ENCODE measurements around the gene TFF3.
A peak's percentile ranks its signal among the peaks of the same experiment; 100 is the strongest.

The TFF3 gene

DNA sequence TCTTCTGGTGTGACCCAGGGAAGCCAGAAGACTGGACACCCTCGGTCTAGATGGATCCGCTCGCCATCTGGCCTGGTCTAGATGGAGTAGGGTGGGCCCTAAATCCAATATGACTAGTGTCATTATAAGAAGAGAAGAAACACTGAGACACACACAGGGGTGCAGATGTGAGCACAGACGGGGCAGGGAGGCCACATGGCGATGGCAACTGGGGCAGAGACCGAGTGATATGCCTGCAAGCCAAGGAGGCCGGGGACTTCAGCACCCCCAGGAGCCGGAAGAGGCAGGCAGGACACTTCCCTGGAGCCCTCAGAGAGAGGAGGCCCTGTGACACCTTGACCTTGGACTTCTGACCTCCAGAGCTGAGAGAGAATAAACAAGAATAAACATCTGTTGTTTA lies 5.6 kb upstream of the TFF3 start:
- FAIRE-seq (no peak), DNase-seq (ENCODE audit: low spot score) (no peak)

DNA sequence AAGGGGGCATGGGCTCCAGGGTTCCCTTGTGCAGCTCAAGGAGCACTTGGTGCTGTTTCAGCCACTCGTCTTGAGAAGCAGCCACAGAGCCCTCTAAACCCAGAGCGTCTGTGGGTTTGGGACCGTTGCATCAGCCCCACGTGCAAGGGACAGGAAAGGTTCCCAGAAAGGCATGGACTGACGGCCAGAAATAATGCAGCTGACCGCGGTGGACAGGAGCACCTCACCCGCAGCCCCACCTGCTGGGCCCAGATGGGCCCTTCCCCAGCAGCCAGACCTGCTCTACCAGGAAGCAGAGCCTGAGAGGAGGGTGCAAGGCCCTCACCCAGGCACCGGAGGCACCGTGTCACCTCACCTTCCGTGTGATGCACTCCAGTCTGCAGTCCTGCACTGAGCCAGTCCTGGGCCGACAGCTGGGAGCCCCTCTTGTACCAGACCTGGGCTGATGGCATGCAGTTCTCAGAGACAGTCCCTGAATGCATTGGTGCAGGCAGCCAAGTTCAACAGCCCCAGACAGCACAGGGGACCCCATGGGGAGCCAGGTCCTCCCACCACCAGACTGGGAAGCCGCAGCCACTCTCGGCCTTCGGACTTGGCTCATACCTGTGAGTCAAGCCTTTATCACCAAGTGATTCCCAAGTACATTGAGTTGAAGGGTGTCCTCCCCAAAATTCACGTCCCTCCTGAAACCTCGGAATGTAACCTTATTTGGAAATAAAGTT lies 4.8 kb upstream of the TFF3 start:
- FAIRE-seq (no peak), DNase-seq (ENCODE audit: low spot score) (no peak)

- no peak for DNase-seq (ENCODE audit: low spot score)
- FAIRE-seq = no peak
Measured at GRCh38 chr21:42319376-42319775, 4.2 kb upstream of the TFF3 start.

DNA sequence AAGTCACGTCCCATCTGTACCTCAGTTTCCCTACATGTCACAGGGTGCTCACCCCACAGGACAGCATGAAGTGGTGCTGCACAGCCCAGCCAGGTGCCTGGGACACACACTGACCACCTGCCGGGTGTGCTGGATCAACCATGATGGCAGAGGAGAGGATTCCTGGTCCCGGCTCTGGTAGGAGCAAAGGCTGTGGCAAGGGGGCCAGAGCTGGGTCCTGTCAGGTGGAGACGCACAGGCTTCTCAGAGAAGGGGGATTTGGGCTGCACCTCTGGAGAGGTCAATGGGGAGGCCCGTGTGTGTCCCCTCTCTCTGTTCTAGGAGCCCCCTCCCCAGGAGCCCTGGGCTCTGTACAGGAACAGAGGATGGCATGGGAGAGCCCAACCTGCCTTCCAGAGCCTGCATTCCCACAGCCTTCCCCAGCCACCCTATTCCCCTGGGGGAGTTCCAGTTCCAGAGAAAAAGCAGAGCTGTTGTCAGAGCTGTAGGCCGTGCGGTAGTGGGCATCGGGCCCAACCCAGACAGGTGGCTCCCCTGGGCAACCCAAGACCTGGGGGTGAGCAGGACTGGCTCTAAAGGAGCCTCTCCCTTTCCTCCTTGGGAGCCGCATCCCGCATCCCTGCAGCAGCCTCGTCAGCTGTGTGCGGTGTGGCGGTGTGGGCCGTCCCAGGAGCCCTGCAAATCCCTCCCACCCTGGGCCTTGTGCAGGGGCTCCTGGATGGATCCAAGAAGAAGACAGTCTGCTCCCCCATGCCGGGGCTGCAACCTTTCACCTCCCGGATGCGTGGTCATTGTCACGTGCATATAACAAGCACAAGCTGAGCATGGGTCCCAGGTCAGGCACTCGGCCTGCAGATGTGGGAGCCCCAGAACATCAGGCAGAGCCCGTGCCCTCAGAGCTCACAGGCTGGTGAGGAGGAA lies 2.9 kb upstream of the TFF3 start:
- DNase-seq (ENCODE audit: low spot score) = no peak
- FAIRE-seq = no peak

- DNase-seq (ENCODE audit: low spot score) = no peak
- FAIRE-seq = no peak
Measured at GRCh38 chr21:42317341-42317741, 2.1 kb upstream of the TFF3 start.

GRCh38 chr21:42316891-42317290 lies 1.7 kb upstream of the TFF3 start:
- no peak for DNase-seq (ENCODE audit: low spot score)
- no peak for FAIRE-seq

DNA sequence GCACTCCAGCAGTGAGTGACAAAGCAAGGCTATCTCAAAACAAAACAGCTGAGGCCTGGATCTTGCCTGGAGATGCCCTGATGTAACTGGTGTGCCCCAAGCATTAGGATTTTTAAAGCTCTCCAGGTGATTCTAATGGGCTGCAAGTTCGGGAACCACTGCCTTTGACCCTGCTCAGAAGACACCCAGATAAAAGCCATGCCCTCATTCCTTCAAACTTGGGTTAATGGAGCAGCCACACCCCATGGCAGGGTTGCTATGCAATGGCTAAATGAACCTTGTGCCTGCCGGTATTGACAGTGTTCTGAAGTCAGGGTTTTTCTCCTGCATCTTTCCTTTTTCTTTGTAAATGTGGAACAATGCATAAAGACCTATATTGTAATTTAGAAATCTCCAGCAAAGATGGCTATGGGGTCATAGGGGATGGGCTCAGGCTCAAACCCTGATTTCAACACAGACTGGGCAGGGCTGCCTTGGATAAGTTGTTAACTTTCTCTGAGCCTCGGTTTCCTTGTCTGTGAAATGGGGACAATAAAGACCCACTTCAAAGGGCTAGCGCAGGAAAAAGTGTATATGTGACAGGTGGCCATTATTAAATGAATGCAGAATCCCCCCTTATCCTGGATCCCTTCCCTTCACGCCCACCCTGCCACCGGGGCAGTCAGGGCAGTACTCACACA lies 453 bp downstream of the TFF3 start:
- FAIRE-seq (no peak), DNase-seq (ENCODE audit: low spot score) (no peak)

DNA sequence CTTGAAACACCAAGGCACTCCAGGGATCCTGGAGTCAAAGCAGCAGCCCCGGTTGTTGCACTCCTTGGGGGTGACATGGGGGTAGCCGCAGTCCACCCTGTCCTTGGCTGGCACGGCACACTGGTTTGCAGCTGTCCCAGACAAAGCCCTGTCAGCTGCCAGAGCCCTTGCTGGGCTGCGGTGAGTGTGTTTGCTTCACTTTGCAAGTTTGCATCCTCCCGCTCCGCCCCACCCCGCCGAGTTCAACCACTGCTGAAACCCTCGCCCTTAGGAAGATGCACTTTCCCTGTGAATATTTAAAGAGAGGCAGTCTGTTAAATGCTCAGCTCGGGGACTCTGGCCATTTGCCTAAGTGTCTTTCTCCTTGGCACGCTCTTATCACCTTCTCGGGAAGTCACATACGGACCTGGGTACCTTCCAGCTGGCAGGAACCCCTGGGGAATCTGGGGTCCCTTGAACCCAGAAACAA lies 1.7 kb downstream of the TFF3 start:
- no peak for DNase-seq (ENCODE audit: low spot score)
- no peak for FAIRE-seq

DNA sequence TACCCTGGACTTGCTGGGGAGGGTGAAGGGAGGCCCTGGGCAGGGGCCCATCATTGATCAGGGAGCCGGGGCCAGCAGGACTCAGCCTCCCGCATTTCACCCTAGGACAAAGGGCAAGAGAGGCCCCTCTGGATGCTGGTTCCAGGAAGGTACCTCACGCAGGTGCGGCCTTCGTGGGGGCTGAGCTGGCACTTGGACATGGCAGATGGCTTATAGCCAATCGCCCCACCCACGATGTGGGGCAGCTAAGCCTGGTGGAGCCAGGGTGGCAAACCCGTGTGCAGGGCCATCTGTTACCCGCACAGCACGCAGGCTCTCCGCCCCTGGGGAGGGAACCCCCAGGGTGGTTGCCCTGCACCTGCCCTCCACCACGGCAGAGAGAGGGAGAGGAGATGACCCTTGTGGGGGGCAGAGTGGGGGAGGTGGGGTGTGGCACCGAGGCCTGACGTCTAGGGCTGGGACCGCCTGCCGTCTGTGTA lies 2.5 kb downstream of the TFF3 start:
- FAIRE-seq = no peak
- DNase-seq (ENCODE audit: low spot score) = no peak

DNA sequence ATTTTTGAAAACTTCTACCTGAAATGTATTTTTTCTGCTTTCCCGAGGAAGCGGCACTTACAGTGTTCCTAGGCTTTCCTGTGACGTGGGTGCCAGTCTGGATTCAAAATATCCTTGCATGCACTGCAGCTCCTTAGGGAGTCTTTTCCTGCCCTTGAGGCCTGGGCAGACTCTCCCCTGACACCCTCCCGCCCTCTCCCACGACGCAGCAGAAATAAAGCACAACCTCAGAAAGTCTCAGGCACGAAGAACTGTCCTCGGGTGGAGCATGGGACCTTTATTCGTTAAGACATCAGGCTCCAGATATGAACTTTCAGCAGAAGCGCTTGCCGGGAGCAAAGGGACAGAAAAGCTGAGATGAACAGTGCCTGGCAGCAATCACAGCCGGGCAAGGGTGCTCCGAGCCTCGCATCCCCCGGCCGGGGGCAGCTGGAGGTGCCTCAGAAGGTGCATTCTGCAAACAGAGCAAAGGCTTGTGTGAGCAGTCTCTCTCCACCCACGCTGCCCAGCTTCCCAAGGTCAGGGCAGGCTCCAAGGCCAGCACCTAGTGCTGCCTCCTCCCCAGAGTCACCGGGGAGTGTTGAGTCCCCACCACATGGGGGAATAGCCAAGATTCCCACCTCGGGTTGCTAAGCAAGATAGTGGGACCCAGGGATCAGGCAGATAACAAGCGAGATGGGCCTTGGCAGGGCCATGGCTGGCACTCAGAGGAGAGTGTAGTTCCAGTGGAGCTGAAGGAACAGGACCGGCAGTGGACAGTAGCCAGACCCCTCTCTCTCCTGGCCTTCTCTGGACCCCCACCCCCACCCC lies 3.2 kb downstream of the TFF3 start:
- FAIRE-seq (no peak), DNase-seq (ENCODE audit: low spot score) (no peak)

DNA sequence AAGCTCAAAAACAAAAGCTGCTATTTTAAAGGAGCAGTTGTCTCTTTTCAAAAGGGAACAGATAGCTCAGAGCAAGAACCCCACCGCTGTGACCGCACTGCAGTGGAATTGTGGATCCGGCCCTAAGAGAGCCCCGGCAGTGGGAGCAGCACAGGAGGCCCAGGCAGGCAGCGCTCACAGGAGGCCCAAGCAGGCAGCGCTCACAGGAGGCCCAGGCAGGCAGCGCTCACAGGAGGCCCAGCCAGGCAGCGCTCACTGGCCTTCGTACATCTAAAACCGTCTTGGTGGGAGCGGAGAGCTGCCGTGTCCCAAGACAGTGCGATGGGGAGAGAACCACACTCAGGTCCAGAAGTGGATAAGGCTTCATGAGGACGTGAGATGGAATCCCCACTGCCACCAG lies 4.0 kb downstream of the TFF3 start:
- FAIRE-seq = no peak
- no peak for DNase-seq (ENCODE audit: low spot score)

DNA sequence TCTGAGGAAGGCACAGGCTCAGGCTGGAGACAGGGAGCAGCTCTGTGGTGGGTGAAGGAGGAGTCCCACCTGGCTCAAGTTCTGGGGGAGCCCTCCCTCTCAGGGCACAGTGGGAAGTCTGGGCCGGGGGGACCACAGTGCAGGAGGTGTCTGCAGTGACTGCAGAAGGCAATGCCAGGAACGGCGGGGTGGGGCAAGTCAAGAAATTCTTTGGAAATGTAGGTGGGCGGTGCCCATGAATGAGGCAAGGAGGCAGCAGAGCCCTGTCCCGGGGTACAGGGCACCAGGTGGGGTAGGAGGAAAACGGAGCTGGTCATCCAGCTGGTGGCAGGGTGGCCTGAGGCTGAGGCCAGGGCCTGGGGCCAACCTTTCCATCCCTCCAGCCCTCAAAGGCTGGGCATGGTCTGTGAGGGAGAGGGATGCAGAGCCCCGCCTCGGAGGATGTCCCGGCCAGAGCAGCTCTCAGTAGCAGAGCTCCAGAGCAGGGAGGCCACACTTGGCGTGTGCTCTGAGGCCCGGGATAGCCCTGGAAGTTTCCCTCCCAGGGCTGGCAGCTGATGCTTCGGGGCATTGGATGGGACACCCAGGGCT lies 4.7 kb downstream of the TFF3 start:
- DNase-seq (ENCODE audit: low spot score) (no peak), FAIRE-seq (no peak)

- FAIRE-seq (no peak), DNase-seq (ENCODE audit: low spot score) (peak; percentile 72)
Measured at GRCh38 chr21:42309753-42310213, 5.4 kb downstream of the TFF3 start.

DNA sequence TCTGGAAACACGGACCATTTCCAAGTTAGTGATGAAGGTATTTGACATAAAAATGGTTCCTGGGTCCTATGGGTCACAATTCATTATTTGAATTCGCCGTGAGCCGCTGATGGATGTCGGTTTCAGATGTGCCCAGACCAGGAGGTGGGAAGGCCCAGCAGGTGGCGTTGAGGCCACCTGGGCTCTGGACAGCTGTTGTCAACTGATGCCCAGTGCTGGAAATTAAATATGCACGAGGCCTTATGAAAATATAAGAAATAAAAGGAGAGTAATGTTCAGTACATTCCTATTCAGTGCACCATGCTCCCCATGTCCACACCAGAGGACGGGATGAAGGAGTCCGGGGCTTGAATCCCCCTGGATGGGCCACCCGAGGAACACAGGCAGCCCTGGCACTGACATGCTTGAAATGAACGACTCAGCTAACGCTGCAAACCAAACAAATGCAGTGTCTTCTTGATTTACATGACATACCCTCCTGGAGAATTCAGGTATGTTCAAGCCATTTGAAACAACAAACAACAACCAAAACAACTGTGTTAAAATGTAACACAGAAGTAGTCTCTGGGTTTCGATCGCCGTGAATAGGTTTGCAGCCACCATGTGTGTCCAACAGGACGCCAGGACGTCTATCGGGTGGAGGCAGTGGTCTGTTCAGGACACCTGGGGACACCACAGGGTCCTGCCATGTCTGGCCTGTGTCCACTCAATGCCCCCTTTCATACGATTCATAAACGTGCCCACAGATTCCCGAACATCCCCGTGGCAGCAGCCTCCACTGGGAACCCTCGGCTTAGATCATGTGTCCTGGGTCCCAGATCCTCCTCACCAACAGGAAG lies 6.1 kb downstream of the TFF3 start:
- no peak for DNase-seq (ENCODE audit: low spot score)
- FAIRE-seq = no peak

DNA sequence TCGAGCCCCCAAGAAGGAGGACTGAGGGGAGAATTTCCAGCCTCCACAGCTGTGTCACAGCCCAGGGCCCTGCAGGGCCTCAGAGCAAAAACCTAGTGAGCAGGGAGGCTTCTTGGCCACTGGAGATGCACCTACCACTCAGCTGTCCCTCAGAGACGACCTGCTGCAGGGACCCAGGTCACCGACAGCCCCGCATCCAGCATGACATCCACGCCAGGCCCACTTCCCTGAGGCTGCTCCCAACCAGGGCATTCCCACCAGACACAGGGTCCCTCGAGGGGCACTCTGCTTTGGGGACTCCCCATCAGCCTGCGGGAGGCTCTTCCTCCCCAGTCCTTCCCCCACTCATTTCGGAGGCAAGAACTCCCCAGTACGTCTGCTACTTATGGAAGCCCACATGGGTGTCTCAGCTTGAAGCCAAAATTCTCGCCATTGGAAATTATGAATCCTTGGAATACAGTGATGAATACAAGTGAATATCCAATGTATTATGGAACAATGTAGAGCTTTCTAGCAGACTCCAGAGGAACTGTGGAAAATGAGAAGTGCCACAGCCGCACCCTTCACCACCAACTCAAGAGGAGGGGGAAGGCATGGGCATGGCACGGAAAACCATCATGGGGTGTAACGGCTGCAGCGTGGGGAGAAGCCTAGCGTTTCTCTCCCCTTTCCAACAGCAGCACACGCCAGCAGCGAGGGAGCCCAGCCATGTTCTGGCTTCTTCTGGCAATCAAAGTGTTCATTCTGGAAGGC lies 6.9 kb downstream of the TFF3 start:
- DNase-seq (ENCODE audit: low spot score) = no peak
- FAIRE-seq = no peak

DNA sequence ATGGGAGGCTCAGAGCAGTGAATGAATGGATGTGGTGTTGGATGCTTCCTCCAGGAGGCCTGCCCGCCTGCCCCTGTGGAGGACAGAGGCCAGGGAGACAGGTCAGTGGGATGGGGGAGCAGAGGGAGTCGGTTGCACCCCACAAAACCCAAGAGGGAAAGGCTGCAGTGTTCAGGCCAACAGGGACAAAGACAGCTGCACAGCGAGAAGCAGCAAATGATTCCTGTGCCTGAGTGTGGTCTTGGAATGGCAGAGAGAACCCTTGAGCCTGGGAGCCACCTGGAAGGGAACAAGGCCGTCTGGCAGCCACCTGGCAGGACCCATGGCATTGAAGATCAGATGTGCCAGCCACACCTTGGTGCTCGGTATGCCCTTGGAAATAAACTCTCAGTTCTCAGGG lies 8.1 kb downstream of the TFF3 start:
- no peak for DNase-seq (ENCODE audit: low spot score)

GRCh38 chr21:42306366-42307035 lies 8.7 kb downstream of the TFF3 start:
- no peak for DNase-seq (ENCODE audit: low spot score)
- no peak for FAIRE-seq

More for the DNA sequence above, 8.1 kb downstream of the TFF3 start:
- FAIRE-seq = no peak

GRCh38 chr21:42305707-42306147 lies 9.5 kb downstream of the TFF3 start:
- FAIRE-seq (no peak), DNase-seq (ENCODE audit: low spot score) (no peak)

Measured in urothelium cell line (cell line).